Transverse colon (tissue), 4 donors: Measurements from ENCODE around the gene RFWD3.

Source experiments
- CTCF ChIP-seq, 5 experiments: fragments of 200-600 bp in 3 of 5; fragments of 450-650 bp in 2 of 5; sonication (generic) in 3 of 5; IDR thresholded peaks; 1 replicate in 2 of 5; 2 replicates in 3 of 5; pipeline ENCODE4 v1.5.1; 2016 to 2017; ENCODE audit warnings: antibody characterized with exemption in 5 of 5, inconsistent platforms in 3 of 5, mild to moderate bottlenecking in 2 of 5, moderate library complexity in 1 of 5
- POLR2AphosphoS5 ChIP-seq, 3 donors: sonication (generic); formaldehyde crosslinking; IDR thresholded peaks; one replicate each; pipeline ENCODE4 v1.6.1; 2016; ENCODE audit warnings: antibody characterized with exemption in 3 of 3

DNA sequence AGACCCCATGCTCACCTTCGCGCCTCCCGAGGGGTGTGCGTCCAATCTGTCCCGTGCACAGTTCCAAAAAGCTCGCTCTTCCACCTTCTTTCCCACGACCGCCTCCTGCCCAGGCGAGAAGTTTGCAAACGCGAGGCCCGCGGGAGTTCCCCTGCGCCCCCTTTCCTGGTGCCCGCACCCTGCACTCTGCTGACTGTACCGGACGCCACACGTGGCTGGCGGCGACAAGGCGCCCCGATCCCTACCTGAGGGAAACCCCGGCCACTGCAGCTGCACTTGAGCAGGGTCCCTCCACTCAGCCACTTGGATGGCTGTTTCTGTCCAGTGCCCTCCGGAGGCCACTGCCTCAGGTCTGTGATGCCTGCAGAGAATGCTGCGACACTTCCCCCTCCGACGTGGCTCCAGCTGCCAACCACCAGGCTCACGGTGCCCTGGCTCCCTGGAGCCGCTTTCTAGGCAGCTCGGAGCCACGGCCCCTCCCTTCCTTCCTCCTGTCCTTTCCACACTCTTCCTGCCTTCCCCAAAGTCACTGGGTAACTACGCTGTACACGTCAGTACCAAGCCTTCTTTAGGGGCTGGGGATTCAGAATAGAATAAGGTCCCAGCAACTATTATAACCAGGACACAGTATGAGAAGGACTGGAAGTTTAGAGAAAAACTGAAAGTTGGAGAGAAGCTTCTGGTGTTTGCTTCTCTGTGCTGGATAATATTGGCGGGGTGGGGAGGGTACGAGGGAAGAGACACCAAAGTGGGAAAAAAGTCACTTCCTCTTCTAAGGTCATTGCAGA lies 34.0 kb upstream of the RFWD3 start, which contains the start of gene MLKL:
- TF ChIP-seq CTCF (IDR thresholded peaks at IDR 0.05) (peak in 1 of 5 experiments; percentile 14), POLR2AphosphoS5 (IDR thresholded peaks at IDR 0.05) (peak; percentile 47 to 55 (median 48))
